ENCODE measurements around the gene ST6GAL2. TPM values are rescaled to one million over a fixed set of nuclear protein-coding genes. Genes with fewer than 3 reads are reported as not detected.

The ST6GAL2 gene
- total and polyA plus RNA-seq, 2 experiments from 2014 or later = 13.4 to 25.7 TPM

DNA sequence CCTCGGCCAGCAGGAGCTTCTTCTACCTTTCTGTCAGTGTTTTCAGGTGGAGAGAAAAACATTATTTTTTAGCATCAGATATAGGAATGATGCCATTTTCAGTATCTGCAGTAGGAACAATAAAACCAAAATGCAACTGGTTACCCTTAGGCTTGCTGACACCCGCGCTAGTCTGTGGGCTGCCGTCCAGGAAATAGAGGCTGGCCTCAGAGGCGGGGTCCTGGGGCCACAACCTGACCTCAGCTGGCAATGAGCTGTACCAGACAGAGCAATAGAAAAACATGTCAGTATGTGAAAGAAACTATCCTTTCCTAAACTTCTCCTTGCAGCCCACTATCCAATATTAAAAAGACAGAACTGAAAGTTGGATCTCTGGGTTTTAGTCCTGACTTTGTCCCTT lies 4.6 kb upstream of the ST6GAL2 start:
- H3K4me3 ChIP-seq = 0 out of 2 replicates have a peak overlapping the region, but pooled peaks have one; percentile 9
- H4K20me1 ChIP-seq (replicated peaks; ENCODE audit: insufficient read depth) = no peaks in the 10 kb centered on the region
- Mint-ChIP-seq H3K9me3 (peaks cover 3% of the 10 kb centered on the region; the same call in 2 of the 3 replicates), H3K27ac (no peak overlapping the region), H3K4me3 (peak overlapping the region; percentile 51), H3K27me3 (ENCODE audit: insufficient read depth, low read depth, poor library complexity) (peaks cover 12% of the 10 kb centered on the region), H3K36me3 (ENCODE audit: low read depth) (no peaks in the 10 kb centered on the region; the same call in 2 of the 3 replicates), H3K4me1 (peaks cover 29% of the 10 kb centered on the region)
- H3K4me1 ChIP-seq (ENCODE audit: insufficient read depth) = peaks cover 38% of the 10 kb centered on the region
- no peak for ATAC-seq
- H3K27me3 ChIP-seq (ENCODE audit: insufficient read depth) = peaks cover 13% of the 10 kb centered on the region
- H2AFZ ChIP-seq = 0 out of 2 replicates have a peak overlapping the region, but pooled peaks have one; percentile 1
- H3K27ac ChIP-seq (ENCODE audit: low read depth) = no peak overlapping the region
- H3K79me2 ChIP-seq (replicated peaks; ENCODE audit: insufficient read depth) = no peaks in the 10 kb centered on the region
- H3K9me2 ChIP-seq (ENCODE audit: insufficient read depth) = peaks cover 4% of the 10 kb centered on the region; the same call in 1 of the 2 replicates
- H3K4me2 ChIP-seq = peak overlapping the region; percentile 63
- H3F3A ChIP-seq (replicated peaks; ENCODE audit: low read depth) = 0 out of 2 replicates have a peak, but pooled peaks cover 3% of the 10 kb centered on the region
- TF ChIP-seq ZNF331 (CRISPR knock-in tag; IDR thresholded peaks at IDR 0.05; ENCODE audit: low read depth) = no peak
- TF ChIP-seq, protein P1, sequence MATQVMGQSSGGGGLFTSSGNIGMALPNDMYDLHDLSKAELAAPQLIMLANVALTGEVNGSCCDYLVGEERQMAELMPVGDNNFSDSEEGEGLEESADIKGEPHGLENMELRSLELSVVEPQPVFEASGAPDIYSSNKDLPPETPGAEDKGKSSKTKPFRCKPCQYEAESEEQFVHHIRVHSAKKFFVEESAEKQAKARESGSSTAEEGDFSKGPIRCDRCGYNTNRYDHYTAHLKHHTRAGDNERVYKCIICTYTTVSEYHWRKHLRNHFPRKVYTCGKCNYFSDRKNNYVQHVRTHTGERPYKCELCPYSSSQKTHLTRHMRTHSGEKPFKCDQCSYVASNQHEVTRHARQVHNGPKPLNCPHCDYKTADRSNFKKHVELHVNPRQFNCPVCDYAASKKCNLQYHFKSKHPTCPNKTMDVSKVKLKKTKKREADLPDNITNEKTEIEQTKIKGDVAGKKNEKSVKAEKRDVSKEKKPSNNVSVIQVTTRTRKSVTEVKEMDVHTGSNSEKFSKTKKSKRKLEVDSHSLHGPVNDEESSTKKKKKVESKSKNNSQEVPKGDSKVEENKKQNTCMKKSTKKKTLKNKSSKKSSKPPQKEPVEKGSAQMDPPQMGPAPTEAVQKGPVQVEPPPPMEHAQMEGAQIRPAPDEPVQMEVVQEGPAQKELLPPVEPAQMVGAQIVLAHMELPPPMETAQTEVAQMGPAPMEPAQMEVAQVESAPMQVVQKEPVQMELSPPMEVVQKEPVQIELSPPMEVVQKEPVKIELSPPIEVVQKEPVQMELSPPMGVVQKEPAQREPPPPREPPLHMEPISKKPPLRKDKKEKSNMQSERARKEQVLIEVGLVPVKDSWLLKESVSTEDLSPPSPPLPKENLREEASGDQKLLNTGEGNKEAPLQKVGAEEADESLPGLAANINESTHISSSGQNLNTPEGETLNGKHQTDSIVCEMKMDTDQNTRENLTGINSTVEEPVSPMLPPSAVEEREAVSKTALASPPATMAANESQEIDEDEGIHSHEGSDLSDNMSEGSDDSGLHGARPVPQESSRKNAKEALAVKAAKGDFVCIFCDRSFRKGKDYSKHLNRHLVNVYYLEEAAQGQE (IDR thresholded peaks at IDR 0.05; ENCODE audit: unreplicated experiment) = no peak
- TF ChIP-seq NANOG (IDR thresholded peaks at IDR 0.05; ENCODE audit: borderline replicate concordance) = no peak
- TF ChIP-seq ZNF462 (CRISPR knock-in tag; IDR thresholded peaks at IDR 0.05) = no peak
- TF ChIP-seq EZH2 (IDR thresholded peaks at IDR 0.05; ENCODE audit: low read depth, unreplicated experiment) = no peak
- TF ChIP-seq JUNB (IDR thresholded peaks at IDR 0.05; ENCODE audit: unreplicated experiment) = no peak
- no peak for TF ChIP-seq ETS1 (IDR thresholded peaks at IDR 0.05)
- no peak for TF ChIP-seq EZH2phosphoT487 (IDR thresholded peaks at IDR 0.05; ENCODE audit: unreplicated experiment)
- TF ChIP-seq ZNF114 (CRISPR knock-in tag; IDR thresholded peaks at IDR 0.05) = no peak
- TF ChIP-seq POLR2AphosphoS5 (IDR thresholded peaks at IDR 0.05; ENCODE audit: low read depth) = no peak
- TF ChIP-seq CTCF (conservative IDR thresholded peaks at IDR 0.05; ENCODE audit: low read depth in 2 of 2) = no peak
- TF ChIP-seq STAT1 (IDR thresholded peaks at IDR 0.05; ENCODE audit: unreplicated experiment) = no peak
- TF ChIP-seq CREB1 (CRISPR knock-in tag; IDR thresholded peaks at IDR 0.05; ENCODE audit: low read depth) = no peak
- DNase-seq (ENCODE audit: low spot score) = no peak
- H3K36me3 ChIP-seq (ENCODE audit: insufficient read depth) = no peaks in the 10 kb centered on the region
